GM18507 (cell line): ENCODE data around the gene MAPK8IP2.

ENCODE experiments used
- DNase-seq: peaks from one replicate; pipeline ENCODE4 v3.0.0; 2011; ENCODE audit warnings: low read depth; ENCODE audit not compliant: insufficient read length; ENCODE audit errors: extremely low spot score
- FAIRE-seq: peaks from 2 replicates; lab custom pipeline; 2011; peaks lifted over from hg19 to GRCh38; lab: Jason Lieb, UNC

MAPK8IP2 gene

GRCh38 chr22:50600538-50600937 is at the start of gene MAPK8IP2:
TSS of gene MAPK8IP2 (plus strand) at chr22:50600793. CDS start at chr22:50600819, 26 bp downstream.
- no peak for FAIRE-seq
- DNase-seq, result no peak

- DNase-seq (no peak), FAIRE-seq (no peak)
Observed at GRCh38 chr22:50551160-50551752, 49.3 kb upstream of the MAPK8IP2 start.

GRCh38 chr22:50553310-50553709 is 47.3 kb upstream of the MAPK8IP2 start:
- DNase-seq (no peak), FAIRE-seq (no peak)

GRCh38 chr22:50556703-50557102 is 43.9 kb upstream of the MAPK8IP2 start:
- DNase-seq, result no peak
- no peak for FAIRE-seq

GRCh38 chr22:50560034-50560433 is 40.6 kb upstream of the MAPK8IP2 start:
- FAIRE-seq (no peak), DNase-seq (no peak)

- DNase-seq (no peak), FAIRE-seq (no peak)
Observed at GRCh38 chr22:50561401-50562358, 38.9 kb upstream of the MAPK8IP2 start.

GRCh38 chr22:50562523-50563412 is 37.8 kb upstream of the MAPK8IP2 start, which contains the start of gene SYCE3:
TSS of gene SYCE3 (minus strand) at chr22:50562919. CDS start at chr22:50556405, 6,514 bp downstream.
- peak; percentile 98 for FAIRE-seq
- peak; percentile 83 for DNase-seq

GRCh38 chr22:50563413-50564160 is 37.0 kb upstream of the MAPK8IP2 start:
- FAIRE-seq (no peak), DNase-seq (no peak)

- FAIRE-seq (no peak), DNase-seq (no peak)
Observed at GRCh38 chr22:50564289-50564688, 36.3 kb upstream of the MAPK8IP2 start.

- FAIRE-seq (no peak), DNase-seq (no peak)
Observed at GRCh38 chr22:50567721-50568252, 32.8 kb upstream of the MAPK8IP2 start.

- no peak for FAIRE-seq
- DNase-seq, result no peak
Observed at GRCh38 chr22:50568626-50569025, 32.0 kb upstream of the MAPK8IP2 start.

GRCh38 chr22:50569041-50569459 is 31.5 kb upstream of the MAPK8IP2 start:
- DNase-seq (no peak), FAIRE-seq (no peak)

GRCh38 chr22:50569896-50570535 is 30.6 kb upstream of the MAPK8IP2 start:
- DNase-seq (no peak), FAIRE-seq (no peak)

GRCh38 chr22:50570861-50571260 is 29.7 kb upstream of the MAPK8IP2 start:
- no peak for DNase-seq
- no peak for FAIRE-seq

GRCh38 chr22:50571264-50572175 is 29.1 kb upstream of the MAPK8IP2 start:
- DNase-seq, result no peak
- FAIRE-seq, result no peak

GRCh38 chr22:50572965-50573364 is 27.6 kb upstream of the MAPK8IP2 start:
- DNase-seq (no peak), FAIRE-seq (no peak)
